Measurements from ENCODE around the gene RGS6. TPM values are rescaled to one million over a fixed set of nuclear protein-coding genes. Genes with fewer than 3 reads are reported as not detected.
"Not testable (repeated sequence)": the region's sequence is repeated elsewhere in the genome, so short reads cannot be mapped to it uniquely, and the experiment has no call there.

Gene RGS6
- total RNA-seq, 1 donor: not detected

GRCh38 chr14:71918955-71919354 lies 13.3 kb upstream of the RGS6 start:
- H3K4me3 ChIP-seq (ENCODE audit: insufficient read depth, low read length): no peak overlapping the region
- no peak for DNase-seq (ENCODE audit: insufficient read length, low spot score, missing footprints)
- no peak overlapping the region for H3K27ac ChIP-seq (ENCODE audit: low read depth, low read length)
- H3K9me3 ChIP-seq (ENCODE audit: low read depth, low read length): no peaks in the 10 kb centered on the region
- no peaks in the 10 kb centered on the region for H3K27me3 ChIP-seq (ENCODE audit: insufficient read depth, low read length)
- no peak overlapping the region for H3K4me2 ChIP-seq (ENCODE audit: insufficient read depth, low read length)
- H3K36me3 ChIP-seq (ENCODE audit: insufficient read depth, low read length): no peaks in the 10 kb centered on the region
- no peak overlapping the region for H2AFZ ChIP-seq (ENCODE audit: low read length)
- H3K79me2 ChIP-seq (ENCODE audit: insufficient read depth, low read length): no peaks in the 10 kb centered on the region
- no peak for TF ChIP-seq CTCF (IDR thresholded peaks at IDR 0.05; ENCODE audit: extremely low read depth, low read depth, low read length)
- H4K20me1 ChIP-seq (ENCODE audit: insufficient read depth, low read length): no peaks in the 10 kb centered on the region
- H3K4me1 ChIP-seq (ENCODE audit: insufficient read depth, low read length): no peaks in the 10 kb centered on the region

GRCh38 chr14:71923513-71923912 lies 8.7 kb upstream of the RGS6 start:
- no peaks in the 10 kb centered on the region for H3K9me3 ChIP-seq (ENCODE audit: low read depth, low read length)
- no peak overlapping the region for H2AFZ ChIP-seq (ENCODE audit: low read length)
- H3K36me3 ChIP-seq (ENCODE audit: insufficient read depth, low read length): no peaks in the 10 kb centered on the region
- no peaks in the 10 kb centered on the region for H3K79me2 ChIP-seq (ENCODE audit: insufficient read depth, low read length)
- no peak for TF ChIP-seq CTCF (IDR thresholded peaks at IDR 0.05; ENCODE audit: extremely low read depth, low read depth, low read length)
- no peaks in the 10 kb centered on the region for H3K27me3 ChIP-seq (ENCODE audit: insufficient read depth, low read length)
- DNase-seq (ENCODE audit: insufficient read length, low spot score, missing footprints): no peak
- no peaks in the 10 kb centered on the region for H3K4me1 ChIP-seq (ENCODE audit: insufficient read depth, low read length)
- H3K4me3 ChIP-seq (ENCODE audit: insufficient read depth, low read length): no peak overlapping the region
- H3K27ac ChIP-seq (ENCODE audit: low read depth, low read length): no peak overlapping the region
- no peaks in the 10 kb centered on the region for H4K20me1 ChIP-seq (ENCODE audit: insufficient read depth, low read length)
- no peak overlapping the region for H3K4me2 ChIP-seq (ENCODE audit: insufficient read depth, low read length)

GRCh38 chr14:71931492-71932228 lies 569 bp upstream of the RGS6 start:
- Histone ChIP-seq H3K4me2 (ENCODE audit: insufficient read depth, low read length) (no peak overlapping the region), H3K4me1 (ENCODE audit: insufficient read depth, low read length) (no peaks in the 10 kb centered on the region), H3K27me3 (ENCODE audit: insufficient read depth, low read length) (peaks cover 40% of the 10 kb centered on the region), H3K36me3 (ENCODE audit: insufficient read depth, low read length) (no peaks in the 10 kb centered on the region), H3K4me3 (ENCODE audit: insufficient read depth, low read length) (no peak overlapping the region), H3K79me2 (ENCODE audit: insufficient read depth, low read length) (no peaks in the 10 kb centered on the region), H3K27ac (ENCODE audit: low read depth, low read length) (no peak overlapping the region), H4K20me1 (ENCODE audit: insufficient read depth, low read length) (no peaks in the 10 kb centered on the region), H2AFZ (ENCODE audit: low read length) (no peak overlapping the region), H3K9me3 (ENCODE audit: low read depth, low read length) (no peaks in the 10 kb centered on the region)
- no peak for DNase-seq (ENCODE audit: insufficient read length, low spot score, missing footprints)
- no peak for TF ChIP-seq CTCF (IDR thresholded peaks at IDR 0.05; ENCODE audit: extremely low read depth, low read depth, low read length)

GRCh38 chr14:71933001-71933587 lies 865 bp downstream of the RGS6 start:
- no peak overlapping the region for H2AFZ ChIP-seq (ENCODE audit: low read length)
- no peaks in the 10 kb centered on the region for H3K4me1 ChIP-seq (ENCODE audit: insufficient read depth, low read length)
- H3K9me3 ChIP-seq (ENCODE audit: low read depth, low read length): no peaks in the 10 kb centered on the region
- H4K20me1 ChIP-seq (ENCODE audit: insufficient read depth, low read length): no peaks in the 10 kb centered on the region
- peaks cover 40% of the 10 kb centered on the region for H3K27me3 ChIP-seq (ENCODE audit: insufficient read depth, low read length)
- H3K79me2 ChIP-seq (ENCODE audit: insufficient read depth, low read length): no peaks in the 10 kb centered on the region
- H3K4me3 ChIP-seq (ENCODE audit: insufficient read depth, low read length): no peak overlapping the region
- no peaks in the 10 kb centered on the region for H3K36me3 ChIP-seq (ENCODE audit: insufficient read depth, low read length)
- no peak for TF ChIP-seq CTCF (IDR thresholded peaks at IDR 0.05; ENCODE audit: extremely low read depth, low read depth, low read length)
- H3K4me2 ChIP-seq (ENCODE audit: insufficient read depth, low read length): no peak overlapping the region
- H3K27ac ChIP-seq (ENCODE audit: low read depth, low read length): no peak overlapping the region
- no peak for DNase-seq (ENCODE audit: insufficient read length, low spot score, missing footprints)

- H3K79me2 ChIP-seq (ENCODE audit: insufficient read depth, low read length); H3K4me1 ChIP-seq (ENCODE audit: insufficient read depth, low read length); H3K27ac ChIP-seq (ENCODE audit: low read depth, low read length); H3K9me3 ChIP-seq (ENCODE audit: low read depth, low read length); H2AFZ ChIP-seq (ENCODE audit: low read length); H3K4me3 ChIP-seq (ENCODE audit: insufficient read depth, low read length); H3K36me3 ChIP-seq (ENCODE audit: insufficient read depth, low read length); H4K20me1 ChIP-seq (ENCODE audit: insufficient read depth, low read length); H3K4me2 ChIP-seq (ENCODE audit: insufficient read depth, low read length); DNase-seq (ENCODE audit: insufficient read length, low spot score, missing footprints): not testable (repeated sequence)
- H3K27me3 ChIP-seq (ENCODE audit: insufficient read depth, low read length): peaks cover 16% of the 10 kb centered on the region
Observed at GRCh38 chr14:71938273-71938672, 6.0 kb downstream of the RGS6 start.

GRCh38 chr14:71939344-71939743 lies 7.1 kb downstream of the RGS6 start:
- H3K36me3 ChIP-seq (ENCODE audit: insufficient read depth, low read length); H3K4me1 ChIP-seq (ENCODE audit: insufficient read depth, low read length); H4K20me1 ChIP-seq (ENCODE audit: insufficient read depth, low read length); H3K79me2 ChIP-seq (ENCODE audit: insufficient read depth, low read length); H3K27me3 ChIP-seq (ENCODE audit: insufficient read depth, low read length); DNase-seq (ENCODE audit: insufficient read length, low spot score, missing footprints); H3K4me2 ChIP-seq (ENCODE audit: insufficient read depth, low read length); H3K4me3 ChIP-seq (ENCODE audit: insufficient read depth, low read length); H2AFZ ChIP-seq (ENCODE audit: low read length); H3K27ac ChIP-seq (ENCODE audit: low read depth, low read length); H3K9me3 ChIP-seq (ENCODE audit: low read depth, low read length): not testable (repeated sequence)

Data from osteoblast (primary cell).